HL-60 (cell line): Measurements from ENCODE around the gene FAM184A.

Experiments used
- DNase-seq, 2 experiments: peaks; one replicate each; pipeline ENCODE4 v3.0.0-alpha.2; 2010 to 2020; ENCODE audit warnings: low read depth in 1 of 2, low spot score in 1 of 2
- H3K27ac ChIP-seq: fragments of 250-450 bp; sonication (Bioruptor Pico); replicated peaks from 2 replicates; pipeline ENCODE4 v1.5.1; 2020; ENCODE audit warnings: mild to moderate bottlenecking, moderate library complexity
- H3K27me3 ChIP-seq: fragments of 250-450 bp; sonication (Bioruptor Pico); 2 replicates; pipeline ENCODE4 v1.5.1; 2021; ENCODE audit warnings: mild to moderate bottlenecking, moderate library complexity; ENCODE audit not compliant: insufficient read depth, poor library complexity, severe bottlenecking
- H3K4me3 ChIP-seq: replicated peaks from 2 replicates; pipeline ENCODE4 v1.5.1; 2011; ENCODE audit warnings: mild to moderate bottlenecking, control low read depth, low read length; ENCODE audit not compliant: insufficient read depth
- CTCF ChIP-seq: IDR thresholded peaks from one replicate; pipeline ENCODE4 v1.5.1; 2011; ENCODE audit warnings: low read length, control low read depth, inconsistent platforms; ENCODE audit not compliant: insufficient read depth
- GABPA ChIP-seq: IDR thresholded peaks from 2 replicates; pipeline ENCODE4 v1.6.1; 2012; ENCODE audit warnings: low read depth
- POLR2AphosphoS5 ChIP-seq: IDR thresholded peaks from 2 replicates; pipeline ENCODE4 v1.6.1; 2012; ENCODE audit warnings: low read depth
- SPI1 ChIP-seq: IDR thresholded peaks from 2 replicates; pipeline ENCODE4 v1.6.1; 2012; ENCODE audit warnings: low read depth, mild to moderate bottlenecking, borderline replicate concordance
- TF ChIP-seq, protein P1 (sequence below): IDR thresholded peaks from 2 replicates; pipeline ENCODE4 v1.6.1; 2012; ENCODE audit warnings: low read depth; ENCODE audit not compliant: insufficient replicate concordance

Gene FAM184A

GRCh38 chr6:119125576-119125975, 47.1 kb upstream of the FAM184A start:
- no peak for DNase-seq
- Histone ChIP-seq H3K27me3 (no peaks in the 10 kb centered on the region), H3K27ac (no peak overlapping the region), H3K4me3 (no peak overlapping the region)
- TF ChIP-seq CTCF = no peak
- no peak for TF ChIP-seq GABPA
- TF ChIP-seq, protein P1, sequence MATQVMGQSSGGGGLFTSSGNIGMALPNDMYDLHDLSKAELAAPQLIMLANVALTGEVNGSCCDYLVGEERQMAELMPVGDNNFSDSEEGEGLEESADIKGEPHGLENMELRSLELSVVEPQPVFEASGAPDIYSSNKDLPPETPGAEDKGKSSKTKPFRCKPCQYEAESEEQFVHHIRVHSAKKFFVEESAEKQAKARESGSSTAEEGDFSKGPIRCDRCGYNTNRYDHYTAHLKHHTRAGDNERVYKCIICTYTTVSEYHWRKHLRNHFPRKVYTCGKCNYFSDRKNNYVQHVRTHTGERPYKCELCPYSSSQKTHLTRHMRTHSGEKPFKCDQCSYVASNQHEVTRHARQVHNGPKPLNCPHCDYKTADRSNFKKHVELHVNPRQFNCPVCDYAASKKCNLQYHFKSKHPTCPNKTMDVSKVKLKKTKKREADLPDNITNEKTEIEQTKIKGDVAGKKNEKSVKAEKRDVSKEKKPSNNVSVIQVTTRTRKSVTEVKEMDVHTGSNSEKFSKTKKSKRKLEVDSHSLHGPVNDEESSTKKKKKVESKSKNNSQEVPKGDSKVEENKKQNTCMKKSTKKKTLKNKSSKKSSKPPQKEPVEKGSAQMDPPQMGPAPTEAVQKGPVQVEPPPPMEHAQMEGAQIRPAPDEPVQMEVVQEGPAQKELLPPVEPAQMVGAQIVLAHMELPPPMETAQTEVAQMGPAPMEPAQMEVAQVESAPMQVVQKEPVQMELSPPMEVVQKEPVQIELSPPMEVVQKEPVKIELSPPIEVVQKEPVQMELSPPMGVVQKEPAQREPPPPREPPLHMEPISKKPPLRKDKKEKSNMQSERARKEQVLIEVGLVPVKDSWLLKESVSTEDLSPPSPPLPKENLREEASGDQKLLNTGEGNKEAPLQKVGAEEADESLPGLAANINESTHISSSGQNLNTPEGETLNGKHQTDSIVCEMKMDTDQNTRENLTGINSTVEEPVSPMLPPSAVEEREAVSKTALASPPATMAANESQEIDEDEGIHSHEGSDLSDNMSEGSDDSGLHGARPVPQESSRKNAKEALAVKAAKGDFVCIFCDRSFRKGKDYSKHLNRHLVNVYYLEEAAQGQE = no peak
- no peak for TF ChIP-seq POLR2AphosphoS5
- no peak for TF ChIP-seq SPI1

DNA sequence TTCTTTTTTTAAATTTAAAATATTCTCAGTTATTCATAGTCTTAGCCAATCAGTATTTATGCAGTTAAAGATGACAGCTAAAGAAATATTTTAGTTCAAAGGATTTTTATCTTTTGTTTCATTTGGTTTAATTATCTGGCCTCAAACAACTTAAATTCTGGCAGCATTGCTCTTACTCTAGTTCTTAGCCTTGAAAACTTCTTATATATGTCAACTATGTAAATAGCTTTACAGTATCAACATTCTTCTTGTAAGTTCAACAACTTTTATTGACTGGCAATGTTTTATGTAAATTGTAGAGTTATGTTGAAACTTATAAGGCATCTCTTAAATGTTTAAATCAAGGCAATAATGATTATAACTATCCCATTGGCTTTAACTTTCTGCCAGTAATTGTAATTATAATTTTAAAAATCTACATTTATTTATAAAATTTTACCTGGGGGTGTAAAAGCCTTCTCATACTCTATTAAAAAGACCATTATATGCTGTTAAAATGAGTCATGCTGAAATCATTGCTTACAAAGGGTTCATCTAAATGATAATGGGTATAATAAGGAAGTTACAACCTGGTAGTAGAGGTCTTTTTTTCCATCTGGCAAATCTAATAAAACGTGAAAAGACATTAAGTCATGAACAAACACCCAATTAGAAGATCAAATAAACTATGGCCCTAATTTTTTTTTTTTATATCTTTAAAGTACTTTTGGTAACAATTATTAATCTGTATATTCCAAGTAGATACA, 45.8 kb upstream of the FAM184A start:
- Histone ChIP-seq H3K27ac (no peak overlapping the region), H3K4me3 (no peak overlapping the region), H3K27me3 (no peaks in the 10 kb centered on the region)
- no peak for DNase-seq
- no peak for TF ChIP-seq SPI1
- no peak for TF ChIP-seq CTCF
- no peak for TF ChIP-seq POLR2AphosphoS5
- TF ChIP-seq, protein P1 = no peak
- no peak for TF ChIP-seq GABPA

DNA sequence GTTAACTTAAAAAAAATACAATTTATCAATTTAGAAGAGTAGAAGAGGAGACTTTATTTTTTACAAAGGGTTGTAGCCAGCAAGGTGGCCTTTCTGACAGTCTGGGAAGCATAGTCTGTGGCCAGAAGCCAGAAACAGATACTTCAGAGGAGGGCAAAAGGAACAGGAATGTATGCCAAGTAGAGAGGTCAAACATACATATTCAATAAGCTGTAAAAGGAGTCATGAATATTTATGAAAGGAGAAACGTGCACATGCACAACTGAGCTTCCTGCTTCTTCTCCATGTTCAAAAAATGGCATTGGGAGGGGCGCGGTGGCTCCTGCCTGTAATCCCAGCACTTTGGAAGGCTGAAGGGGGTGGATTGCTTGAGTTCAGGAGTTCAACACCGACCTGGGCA, 43.9 kb upstream of the FAM184A start:
- no peak for DNase-seq
- H3K27me3 ChIP-seq = no peaks in the 10 kb centered on the region
- no peak overlapping the region for H3K27ac ChIP-seq
- TF ChIP-seq SPI1 = no peak
- no peak for TF ChIP-seq GABPA
- TF ChIP-seq POLR2AphosphoS5 = no peak
- no peak for TF ChIP-seq CTCF
- TF ChIP-seq, protein P1 = no peak
- no peak overlapping the region for H3K4me3 ChIP-seq
